Mammary epithelial cell (primary cell): Measurements from ENCODE around the gene LRRC28.

Source experiments
- EZH2 ChIP-seq: IDR thresholded peaks from 2 replicates; pipeline ENCODE4 v1.6.1; 2012; ENCODE audit warnings: low read length, inconsistent platforms, borderline replicate concordance
- TF ChIP-seq, protein P1 (sequence below), 2 donors: IDR thresholded peaks in 1 of 2; conservative IDR thresholded peaks in 1 of 2; 2 replicates each; pipeline ENCODE4 v1.5.1; 2011 to 2012; ENCODE audit warnings: inconsistent platforms in 2 of 2, low read length in 2 of 2, mild to moderate bottlenecking in 2 of 2, control low read depth in 1 of 2, low read depth in 1 of 2; ENCODE audit not compliant: insufficient read depth in 1 of 2; ENCODE audit errors: extremely low read depth in 1 of 2

GRCh38 chr15:99421758-99422157, 170.5 kb downstream of the LRRC28 start:
- TF ChIP-seq, protein P1, sequence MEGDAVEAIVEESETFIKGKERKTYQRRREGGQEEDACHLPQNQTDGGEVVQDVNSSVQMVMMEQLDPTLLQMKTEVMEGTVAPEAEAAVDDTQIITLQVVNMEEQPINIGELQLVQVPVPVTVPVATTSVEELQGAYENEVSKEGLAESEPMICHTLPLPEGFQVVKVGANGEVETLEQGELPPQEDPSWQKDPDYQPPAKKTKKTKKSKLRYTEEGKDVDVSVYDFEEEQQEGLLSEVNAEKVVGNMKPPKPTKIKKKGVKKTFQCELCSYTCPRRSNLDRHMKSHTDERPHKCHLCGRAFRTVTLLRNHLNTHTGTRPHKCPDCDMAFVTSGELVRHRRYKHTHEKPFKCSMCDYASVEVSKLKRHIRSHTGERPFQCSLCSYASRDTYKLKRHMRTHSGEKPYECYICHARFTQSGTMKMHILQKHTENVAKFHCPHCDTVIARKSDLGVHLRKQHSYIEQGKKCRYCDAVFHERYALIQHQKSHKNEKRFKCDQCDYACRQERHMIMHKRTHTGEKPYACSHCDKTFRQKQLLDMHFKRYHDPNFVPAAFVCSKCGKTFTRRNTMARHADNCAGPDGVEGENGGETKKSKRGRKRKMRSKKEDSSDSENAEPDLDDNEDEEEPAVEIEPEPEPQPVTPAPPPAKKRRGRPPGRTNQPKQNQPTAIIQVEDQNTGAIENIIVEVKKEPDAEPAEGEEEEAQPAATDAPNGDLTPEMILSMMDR (conservative IDR thresholded peaks at IDR 0.05 in 1 of 2, IDR thresholded peaks at IDR 0.05 in 1 of 2; ENCODE audit: extremely low read depth in 1 of 2, insufficient read depth in 1 of 2, low read depth in 1 of 2, low read length in 2 of 2): no peak
- TF ChIP-seq EZH2: no peak
